ENCODE measurements around the gene KSR1.

DNA sequence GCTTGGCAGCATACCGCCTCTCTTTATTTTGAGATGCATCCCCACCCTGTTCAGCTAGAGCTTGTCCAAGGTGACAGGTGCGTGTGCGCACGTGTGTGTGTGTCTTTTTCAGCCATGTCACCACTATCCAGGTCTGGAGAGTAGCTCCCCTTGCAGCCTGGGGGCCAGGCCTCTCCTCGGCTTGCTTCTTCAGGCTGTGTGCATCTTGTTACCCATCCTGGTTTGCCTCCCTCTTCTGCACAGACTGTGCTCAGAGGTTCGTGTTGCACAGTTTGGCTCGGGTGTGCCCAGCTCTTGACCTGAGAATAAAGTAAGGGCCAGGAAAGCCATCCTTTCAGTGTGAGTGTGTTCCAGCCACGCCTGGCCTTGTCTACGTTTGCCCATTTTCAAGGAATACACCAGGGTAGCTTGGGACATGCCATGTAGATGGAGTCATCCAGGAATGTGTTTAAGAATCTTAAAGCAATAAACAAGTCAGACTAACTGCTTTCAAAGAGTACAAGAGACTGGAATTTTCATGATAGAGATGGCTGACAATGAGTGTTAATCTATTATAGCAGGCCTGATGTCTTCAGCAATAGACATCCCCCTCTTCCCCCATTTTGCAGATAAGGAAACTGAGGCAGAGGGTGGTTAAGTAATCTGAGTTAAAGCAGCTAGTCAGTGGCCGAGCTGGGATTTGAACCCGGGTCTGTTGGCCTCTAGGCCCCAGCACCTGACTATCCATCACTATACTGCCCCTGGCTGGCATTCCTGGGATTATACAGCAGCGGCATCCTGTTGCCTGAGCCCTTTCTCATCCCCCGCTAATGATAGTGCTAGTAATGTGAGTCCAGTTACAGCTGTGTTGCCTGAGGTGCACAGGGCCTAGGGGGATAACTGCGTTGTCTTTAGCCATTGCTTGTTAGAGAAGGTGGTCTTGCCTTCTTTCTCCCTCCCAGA is 77.9 kb downstream of the KSR1 start:
- TF ChIP-seq, protein P1, sequence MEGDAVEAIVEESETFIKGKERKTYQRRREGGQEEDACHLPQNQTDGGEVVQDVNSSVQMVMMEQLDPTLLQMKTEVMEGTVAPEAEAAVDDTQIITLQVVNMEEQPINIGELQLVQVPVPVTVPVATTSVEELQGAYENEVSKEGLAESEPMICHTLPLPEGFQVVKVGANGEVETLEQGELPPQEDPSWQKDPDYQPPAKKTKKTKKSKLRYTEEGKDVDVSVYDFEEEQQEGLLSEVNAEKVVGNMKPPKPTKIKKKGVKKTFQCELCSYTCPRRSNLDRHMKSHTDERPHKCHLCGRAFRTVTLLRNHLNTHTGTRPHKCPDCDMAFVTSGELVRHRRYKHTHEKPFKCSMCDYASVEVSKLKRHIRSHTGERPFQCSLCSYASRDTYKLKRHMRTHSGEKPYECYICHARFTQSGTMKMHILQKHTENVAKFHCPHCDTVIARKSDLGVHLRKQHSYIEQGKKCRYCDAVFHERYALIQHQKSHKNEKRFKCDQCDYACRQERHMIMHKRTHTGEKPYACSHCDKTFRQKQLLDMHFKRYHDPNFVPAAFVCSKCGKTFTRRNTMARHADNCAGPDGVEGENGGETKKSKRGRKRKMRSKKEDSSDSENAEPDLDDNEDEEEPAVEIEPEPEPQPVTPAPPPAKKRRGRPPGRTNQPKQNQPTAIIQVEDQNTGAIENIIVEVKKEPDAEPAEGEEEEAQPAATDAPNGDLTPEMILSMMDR (IDR thresholded peaks at IDR 0.05): no peak
- no peak for TF ChIP-seq POLR2A (IDR thresholded peaks at IDR 0.05)
